SIG-M5 treated with dmso at 0.1 percent for 504 hours (cell line): Measurements from ENCODE around the gene COBLL1.
"Not testable (repeated sequence)": the region's sequence is repeated elsewhere in the genome, so short reads cannot be mapped to it uniquely, and the experiment has no call there.

Source experiments
- DNase-seq: peaks from one replicate; lab custom pipeline; 2025; ENCODE audit not compliant: unreplicated experiment; lab: John Stamatoyannopoulos, UW

Gene COBLL1

DNA sequence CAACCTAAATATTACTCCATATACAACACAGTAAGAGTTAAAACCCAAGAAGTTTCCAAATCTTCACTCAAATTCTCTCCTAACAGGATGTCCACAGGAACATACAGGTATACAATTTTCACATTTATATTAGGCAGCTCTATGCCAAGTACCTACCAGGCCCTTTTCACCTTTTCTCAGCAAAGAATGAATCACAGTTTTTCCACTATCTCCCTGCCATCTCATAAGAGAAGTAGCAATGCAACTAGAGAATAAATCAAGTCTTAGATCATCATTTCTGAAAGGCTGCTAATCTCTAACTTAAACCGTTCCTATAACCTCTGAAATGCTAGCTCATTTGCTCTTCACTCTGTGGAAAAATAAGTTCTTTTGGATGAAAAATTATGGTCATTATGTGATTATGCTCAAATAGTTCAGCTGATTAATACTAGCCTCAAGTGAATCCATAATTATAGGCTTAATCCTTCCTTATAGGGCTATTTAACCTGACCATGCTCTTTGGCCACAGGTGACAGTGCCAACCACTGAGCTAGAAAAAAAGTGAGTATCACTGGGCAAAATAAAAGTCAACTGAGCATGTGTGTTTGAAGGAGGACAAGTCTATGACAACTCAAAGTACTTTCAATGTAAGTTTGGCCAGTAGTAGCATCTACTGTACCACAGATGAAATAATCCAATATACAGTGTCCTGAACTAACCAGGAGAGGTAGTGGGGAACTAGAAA lies 79.7 kb downstream of the COBLL1 start:
- no peak for DNase-seq

DNA sequence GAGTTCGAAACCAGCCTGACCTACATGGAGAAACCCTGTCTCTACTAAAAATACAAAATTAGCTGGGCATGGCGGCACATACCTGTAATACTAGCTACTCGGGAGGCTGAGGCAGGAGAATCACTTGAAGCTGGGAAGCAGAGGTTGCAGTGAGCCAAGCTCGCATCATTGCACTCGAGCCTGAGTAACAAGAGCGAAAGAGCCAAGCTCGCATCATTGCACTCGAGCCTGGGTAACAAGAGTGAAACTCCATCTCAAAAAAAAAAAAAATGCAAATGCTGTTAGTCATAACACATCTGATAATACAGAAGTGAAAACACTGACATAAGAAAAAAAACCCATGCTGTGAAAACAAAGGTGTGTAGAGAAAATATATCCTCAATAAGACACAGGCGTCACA lies 80.4 kb downstream of the COBLL1 start:
- DNase-seq, result not testable (repeated sequence)

DNA sequence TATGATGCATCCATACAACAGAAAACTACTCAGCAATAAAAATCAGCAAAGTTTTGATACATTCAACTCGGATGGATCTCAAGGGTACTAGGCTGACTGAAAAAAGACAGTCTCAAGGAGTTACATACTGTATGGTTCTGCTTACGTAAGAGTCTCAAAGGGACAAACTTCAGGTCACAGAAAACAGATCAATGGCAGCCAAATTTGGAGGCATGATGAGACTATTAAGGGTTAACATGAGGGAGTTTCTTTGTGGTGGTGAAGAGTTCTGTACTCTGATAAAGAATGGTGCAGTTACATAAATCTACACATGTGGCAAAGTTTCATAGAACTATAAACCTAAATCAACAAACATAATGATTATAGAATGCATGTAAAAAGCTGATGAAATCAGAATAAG lies 81.4 kb downstream of the COBLL1 start:
- DNase-seq, result no peak

DNA sequence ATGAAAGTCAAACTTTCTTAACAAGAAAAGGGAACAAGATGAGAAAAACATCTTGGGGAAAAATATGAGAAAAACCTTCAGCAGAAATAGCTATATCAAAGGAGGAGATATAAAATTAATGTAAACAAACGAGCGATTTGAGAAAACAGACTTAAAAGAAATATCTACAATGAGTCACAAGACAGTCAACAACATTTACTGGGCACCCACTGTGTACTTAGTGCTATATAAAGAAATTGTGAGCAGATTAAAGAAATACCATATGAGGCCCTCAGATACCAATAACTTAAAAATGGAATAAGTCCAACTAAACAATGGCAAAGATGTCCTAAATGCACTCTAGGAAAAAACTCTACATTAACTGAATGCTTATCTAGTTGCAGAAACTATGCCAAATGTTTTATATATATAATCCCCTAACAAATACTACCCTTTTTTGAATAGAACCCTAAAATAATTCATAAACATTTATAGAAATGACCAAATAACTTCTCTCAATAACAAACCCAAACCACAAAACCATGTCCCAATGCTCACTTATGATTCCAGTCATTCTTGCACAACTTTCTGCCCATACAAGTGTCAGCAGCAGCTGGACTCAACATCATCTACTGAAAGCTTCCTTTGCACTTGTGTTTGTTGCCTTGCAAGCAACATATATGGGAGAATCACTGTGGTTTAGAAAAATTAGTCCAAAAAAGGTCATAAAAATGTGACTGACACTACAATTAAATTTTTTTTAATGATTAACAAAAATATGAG lies 83.5 kb downstream of the COBLL1 start:
- DNase-seq, result no peak

DNA sequence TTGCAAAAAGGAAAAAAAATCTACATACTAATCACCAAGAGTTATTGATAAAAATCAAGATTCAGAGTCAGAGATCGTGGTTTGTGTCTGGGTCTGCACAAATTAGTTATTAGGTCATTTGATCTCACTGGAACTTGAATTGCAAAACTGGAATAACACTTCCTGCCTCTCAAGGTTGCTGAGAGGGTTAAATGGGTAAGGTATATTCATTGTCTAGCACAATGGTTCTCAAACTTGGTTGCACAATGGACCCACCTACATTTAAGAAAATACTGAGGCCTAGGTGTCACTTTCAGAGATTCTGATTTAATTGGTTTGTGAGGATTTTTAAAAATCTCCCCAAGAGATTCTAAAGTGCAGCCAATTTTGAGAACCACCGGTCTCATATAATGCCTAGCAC lies 84.8 kb downstream of the COBLL1 start:
- DNase-seq, result no peak

DNA sequence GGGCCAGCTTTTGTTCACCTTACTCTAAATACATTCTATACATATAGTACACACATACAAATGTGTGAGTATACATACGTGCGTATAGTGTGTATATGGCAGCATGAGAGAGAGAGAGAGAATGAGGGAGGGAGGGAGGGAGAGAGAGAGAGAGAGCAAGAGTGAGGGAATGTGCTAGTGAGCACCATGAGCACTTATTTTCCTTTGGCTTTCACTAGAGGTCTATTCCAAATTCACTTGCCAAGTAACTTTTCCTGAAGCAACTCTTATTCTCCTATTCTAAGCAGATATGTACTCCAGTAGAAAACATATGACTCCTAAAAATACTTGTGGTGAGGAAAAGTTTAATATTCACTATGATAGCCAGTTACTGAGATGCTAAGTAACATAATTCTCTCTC lies 85.7 kb downstream of the COBLL1 start:
- DNase-seq, result no peak

DNA sequence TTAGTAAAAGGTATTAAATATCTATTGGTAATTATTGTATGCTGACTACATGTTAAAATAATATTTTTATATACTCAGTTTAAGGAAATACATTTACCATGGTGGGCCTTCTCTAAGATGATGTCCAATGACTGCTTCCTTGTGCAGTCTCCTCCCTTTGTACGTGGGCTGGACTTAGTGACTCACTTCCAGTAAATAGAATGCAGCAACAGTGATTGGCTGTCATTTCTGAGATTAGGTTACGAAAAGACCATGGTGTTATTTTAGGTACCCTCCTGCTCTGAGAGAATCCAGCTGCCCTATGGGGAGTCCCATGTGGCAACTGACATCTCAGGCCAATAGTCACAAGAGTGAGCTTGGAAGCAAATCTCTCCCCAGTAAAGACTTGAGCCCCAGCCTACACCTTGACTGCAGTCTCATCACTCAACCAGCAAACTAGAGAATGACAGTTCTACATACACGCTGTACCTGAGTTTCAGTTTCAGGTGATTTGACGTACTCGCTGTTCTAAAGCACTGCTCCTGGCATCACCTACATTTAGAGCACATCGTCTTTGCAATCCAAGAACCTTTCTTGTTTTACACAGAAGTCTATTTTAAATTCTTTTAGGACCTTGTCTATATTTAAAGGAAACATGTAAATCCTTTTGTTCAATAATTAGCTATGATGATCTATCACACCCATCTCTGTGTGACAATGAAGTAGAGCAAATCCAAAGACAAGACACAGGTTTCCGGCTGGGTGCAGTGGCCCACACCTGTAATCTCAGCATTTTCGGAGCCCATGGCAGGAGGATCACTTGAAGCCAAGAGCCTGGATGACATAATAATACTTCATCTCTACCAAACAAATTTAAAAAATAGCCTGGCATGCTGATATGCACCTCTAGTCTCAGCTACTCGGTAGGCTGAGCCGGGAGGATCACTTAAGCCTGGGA lies 87.2 kb downstream of the COBLL1 start:
- no peak for DNase-seq

DNA sequence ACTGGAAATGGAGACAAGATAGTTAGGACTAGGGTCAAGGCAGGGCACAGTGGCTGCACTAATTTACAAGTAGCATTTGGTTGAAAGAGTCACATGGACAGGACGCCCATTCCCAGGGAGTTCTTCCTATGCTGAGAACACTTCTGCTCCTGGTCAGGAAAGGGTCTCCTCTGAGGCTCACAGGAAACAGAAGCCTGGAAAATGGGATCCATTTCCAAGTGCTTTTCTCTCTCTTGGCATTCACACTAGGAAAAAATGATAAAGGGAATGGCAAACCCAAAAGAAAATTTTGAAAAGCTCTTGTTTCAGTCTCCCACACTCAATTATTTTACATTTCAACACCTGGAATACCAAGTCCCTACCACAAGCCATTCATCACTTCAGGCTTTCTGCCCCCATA lies 88.7 kb downstream of the COBLL1 start:
- no peak for DNase-seq

DNA sequence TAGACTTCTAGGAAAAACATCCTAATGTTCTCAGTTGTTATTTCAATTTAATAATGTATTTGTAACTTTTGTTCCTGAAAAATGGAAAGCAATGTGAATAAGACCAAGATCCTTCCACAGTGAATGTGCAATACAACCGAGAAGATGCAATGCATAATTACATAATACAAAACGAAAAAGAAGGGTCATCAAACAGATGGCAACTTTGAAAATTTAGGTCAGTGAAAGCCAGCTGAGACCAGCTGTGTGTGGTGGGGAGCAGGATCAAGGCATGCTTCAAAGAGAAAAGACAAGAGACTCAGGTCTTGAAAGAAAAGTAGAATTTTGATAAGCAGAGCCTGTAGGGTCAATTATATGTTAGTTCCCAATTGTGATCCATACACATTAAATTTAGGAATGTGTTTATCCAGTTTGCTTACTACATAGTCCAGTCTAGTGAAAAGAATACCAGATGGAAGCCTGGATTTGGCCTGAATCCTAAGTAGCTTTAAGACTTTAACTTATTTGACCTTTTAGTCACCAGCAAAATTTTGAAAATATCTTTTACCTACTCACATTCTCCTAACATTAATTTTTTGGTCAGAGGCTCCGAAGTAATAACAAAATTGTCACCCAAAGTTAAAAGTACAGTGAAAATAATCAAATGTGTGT lies 93.7 kb downstream of the COBLL1 start:
- no peak for DNase-seq

DNA sequence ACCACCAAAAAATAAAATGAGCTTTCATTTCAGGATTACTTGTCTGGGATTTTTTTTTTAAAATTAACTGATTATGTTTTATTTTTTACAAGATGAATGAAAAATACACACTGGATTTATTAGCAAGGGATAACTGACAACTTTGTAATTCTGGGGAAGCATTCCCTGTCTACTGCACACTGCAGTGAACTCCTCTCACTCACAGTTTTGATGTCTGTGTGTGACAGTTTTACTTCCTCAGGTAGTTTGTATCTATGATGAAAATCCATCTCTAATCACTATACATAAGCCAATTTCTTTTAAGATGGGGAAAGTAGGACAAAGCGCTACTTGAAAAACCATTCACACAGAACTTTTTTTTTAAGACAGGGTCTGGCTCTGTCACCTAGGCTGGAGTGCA lies 94.5 kb downstream of the COBLL1 start:
- DNase-seq, result no peak

DNA sequence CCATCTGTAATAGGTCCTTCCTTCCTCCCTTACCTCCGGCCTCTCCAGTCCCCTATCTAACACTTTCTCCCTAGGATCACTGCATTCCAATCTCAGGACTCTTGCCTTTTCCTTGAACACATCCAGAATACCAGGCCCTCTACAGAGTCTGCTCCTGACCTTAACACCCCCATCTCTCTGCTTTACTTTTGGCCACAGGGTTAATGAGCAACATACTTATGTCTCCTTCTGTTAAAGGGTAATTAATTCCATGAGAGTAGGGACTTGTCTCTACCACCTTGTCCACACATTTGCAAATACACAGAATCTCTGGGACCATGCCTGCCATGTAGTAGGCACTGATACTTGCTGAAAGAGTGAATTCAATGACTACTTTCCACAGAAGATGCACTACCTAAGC lies 94.9 kb downstream of the COBLL1 start:
- DNase-seq, result no peak

DNA sequence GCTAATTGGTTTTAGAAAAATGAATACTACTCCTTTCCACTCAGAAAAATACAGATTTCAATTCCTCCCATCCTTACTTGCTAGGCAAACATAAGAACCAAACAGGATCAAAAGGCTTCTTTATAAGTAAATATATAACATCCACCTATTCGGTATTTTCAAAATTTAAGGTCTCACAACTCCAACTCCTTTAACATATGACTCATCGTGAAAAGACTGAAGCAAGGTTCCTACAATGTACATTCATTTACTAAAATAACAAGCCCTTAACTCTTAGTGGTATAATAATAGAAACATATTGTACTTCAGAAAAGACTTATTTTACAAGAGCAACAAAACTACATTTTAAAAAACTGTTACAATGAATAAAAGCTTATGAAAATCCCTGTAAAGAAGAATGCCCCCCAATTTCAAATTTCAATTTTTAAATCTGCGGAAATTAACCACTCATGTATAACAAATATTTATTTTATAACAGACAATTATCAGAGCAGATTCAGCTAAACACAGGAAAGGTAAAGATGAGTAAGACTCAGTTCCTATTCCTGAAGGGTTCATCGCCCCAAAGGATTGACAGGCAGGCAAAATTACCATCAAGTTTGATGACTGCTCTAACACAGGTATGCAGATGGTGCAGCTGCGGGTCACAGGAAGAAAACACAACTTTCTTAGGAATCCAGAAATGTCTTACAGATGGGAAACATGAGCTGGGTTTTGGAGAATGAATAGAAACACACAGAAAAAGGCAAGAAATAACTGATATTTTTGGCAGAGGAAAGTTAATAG lies 96.4 kb downstream of the COBLL1 start:
- no peak for DNase-seq

DNA sequence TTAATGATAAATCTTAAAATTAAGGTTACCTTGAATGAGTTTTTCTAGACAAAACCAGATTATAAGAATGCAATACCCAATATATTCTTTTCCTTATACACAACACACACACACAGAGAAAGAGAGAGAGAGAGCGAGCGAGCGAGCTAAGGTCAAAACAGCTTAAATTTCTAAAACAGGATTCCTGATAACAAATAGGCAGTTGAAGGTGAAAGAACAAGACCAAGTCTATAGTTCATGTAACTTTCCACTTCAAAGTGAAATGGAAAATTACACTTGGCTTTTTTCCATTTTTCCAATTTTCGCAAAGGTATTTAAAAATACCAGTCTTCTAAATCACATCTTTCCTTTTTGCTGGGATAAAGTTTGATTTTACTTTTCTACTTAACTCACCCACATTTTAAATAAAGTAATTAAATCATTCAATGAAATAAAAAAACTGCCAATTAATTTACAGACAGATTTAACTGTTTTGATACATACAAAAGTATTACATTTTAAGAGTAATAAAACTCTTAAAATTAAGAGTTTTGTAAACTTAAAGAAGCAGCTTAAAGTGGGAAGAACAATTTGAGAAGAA lies 98.8 kb downstream of the COBLL1 start:
- DNase-seq, result no peak

DNA sequence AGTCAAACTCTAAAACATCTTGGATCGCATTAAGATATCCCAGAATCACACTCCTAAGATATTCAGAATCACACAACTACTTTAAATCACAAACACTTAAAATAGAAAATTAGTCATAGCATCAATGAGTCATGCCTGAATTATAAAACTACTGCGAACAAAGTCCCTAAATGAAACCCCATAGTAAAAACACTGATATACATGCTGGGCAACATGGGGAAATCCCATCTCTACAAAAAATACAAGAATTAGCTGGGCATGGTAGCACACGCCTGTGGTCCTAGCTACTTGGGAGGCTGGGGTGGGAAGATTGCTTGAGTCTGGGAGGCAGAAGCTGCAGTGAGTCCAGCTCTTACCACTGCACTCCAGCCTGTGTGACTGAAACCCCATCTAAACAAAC lies 101.7 kb downstream of the COBLL1 start:
- no peak for DNase-seq

DNA sequence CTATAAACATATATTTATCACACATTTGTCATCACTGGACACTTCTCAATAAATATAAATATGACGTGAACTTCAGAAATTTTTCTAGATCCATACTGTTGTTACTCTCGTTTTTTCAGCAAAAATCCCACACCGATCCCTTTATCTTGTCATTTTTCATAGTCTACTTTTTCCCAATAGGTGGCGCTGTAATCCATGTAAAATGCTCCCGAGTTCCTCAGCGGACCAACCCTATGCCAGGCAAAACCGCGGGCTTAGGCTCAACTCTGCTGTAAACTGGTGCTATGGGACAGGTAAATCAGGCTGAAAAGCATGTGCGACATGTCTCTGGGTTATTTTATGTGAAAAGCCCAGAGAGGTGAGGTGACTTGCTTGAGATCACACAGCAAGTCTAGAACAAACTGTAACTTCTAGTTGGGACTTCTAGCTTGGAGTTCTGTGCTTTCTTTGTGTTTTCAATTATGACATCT lies 104.0 kb downstream of the COBLL1 start:
- DNase-seq, result peak; percentile 50

DNA sequence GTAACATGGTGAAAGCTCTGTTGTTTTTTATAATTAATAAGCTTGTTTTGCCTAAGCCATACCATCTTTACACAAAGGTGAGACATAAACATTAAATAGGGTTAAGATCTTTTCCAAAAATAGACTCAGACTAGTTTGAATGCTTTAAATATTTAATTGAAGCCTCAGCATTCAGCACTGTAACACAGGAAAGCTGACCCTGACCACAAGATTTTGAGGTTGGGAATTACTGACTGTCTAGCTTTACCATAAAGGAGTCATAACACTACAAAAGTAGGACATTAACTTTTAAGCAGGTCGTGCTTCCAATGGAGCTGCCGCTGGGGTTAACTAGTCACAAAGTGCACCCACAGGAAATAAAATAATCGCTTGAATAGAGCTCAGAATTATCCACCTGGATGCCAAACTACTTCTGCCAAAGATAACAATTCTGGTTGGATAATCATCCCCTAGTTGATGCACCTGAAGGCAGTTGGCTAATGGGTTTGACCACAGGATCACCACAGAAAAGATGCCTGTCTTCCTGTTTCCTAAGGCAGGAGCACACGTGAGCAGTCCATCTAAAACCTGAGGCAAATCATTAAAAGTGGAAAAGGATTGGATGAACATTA lies 106.2 kb downstream of the COBLL1 start:
- no peak for DNase-seq

DNA sequence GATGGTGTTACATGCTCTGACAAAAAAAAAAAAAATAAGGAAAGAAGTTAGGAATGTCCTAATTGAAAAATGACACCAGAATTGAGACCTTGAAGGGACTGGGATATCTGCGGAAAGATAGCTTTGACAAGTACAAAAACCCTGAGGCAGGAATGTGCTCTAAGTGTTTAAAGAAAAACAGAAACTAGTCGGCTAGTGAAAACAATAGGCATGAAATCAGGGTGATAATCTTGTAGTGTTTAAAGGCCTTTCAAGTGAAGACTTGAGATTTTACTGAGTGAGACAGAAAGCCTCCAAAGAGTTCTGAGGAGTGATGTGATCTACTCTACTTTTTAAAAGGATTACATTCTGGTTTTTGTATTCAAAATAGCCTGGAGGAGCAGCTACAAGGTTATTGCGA lies 107.4 kb downstream of the COBLL1 start:
- no peak for DNase-seq

DNA sequence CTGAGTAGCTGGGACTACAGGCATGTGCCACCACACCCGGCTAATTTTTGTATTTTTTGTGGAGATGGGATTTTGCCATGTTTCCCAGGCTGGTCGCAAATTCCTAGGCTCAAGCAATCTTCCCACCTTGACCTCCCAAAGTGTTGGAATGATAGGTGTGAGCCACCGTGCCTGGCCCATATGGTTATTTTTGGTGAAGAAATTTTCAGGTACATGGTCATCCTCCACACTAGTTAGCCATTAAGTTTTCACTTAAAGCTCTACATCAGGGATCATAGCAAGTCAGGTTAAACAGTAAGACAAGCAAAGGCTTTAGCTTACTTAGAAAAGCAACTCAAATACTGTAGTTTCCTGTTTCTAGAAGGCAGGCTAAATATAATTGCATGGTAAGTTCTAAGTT lies 116.1 kb downstream of the COBLL1 start:
- DNase-seq, result no peak

DNA sequence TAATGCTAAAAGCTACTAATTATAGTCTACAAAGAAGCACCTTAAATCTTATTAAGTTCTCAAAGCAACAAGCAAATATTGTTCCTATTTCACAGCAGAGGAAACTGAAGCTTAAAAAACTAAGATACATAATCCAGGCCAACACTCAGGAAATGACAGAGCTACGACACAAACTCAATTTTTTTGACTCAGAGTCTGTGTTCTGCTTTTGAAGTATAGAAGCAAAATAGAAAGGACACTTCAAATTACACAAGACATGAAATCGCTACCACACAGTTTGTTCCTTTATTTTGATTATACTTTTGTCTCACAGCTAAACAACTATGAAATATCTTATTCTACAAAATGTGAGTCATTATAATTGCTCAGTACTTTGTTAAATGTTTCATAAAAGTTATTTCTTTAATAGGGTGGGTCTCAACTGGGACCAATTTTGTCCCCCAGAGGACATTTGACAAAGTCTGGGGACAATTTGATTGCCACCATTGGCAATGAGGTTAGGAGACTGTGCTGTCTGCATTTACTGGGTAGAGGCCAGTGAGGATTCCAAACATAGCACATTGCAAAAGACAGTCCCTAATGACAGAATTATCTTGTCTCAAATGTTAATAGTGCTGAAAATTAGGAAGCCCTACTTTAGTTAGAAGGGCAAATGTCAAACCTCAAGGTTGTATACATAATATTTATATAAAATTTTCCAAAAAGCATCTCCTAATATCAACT lies 118.8 kb downstream of the COBLL1 start:
- DNase-seq, result no peak
